ENCODE data around the gene DESI2.

DNA sequence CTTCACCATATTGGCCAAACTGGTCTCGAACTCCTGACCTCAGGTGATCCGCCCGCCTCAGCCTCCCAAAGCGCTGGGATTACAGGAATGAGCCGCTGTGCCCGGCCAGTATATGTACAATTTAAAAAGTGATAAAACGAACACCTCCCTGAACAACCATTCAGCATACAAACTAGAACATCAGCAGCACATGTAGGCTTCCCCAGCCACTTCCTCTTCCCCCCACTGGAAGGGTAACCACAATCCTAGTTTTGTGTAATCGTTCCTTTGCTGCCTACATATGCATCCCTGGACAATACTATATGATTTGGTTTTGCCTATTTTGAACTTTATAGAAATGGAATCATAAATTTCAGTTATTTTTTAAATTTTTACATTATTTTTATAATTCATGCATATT is 60.4 kb downstream of the DESI2 start:
- TF ChIP-seq, protein P1, sequence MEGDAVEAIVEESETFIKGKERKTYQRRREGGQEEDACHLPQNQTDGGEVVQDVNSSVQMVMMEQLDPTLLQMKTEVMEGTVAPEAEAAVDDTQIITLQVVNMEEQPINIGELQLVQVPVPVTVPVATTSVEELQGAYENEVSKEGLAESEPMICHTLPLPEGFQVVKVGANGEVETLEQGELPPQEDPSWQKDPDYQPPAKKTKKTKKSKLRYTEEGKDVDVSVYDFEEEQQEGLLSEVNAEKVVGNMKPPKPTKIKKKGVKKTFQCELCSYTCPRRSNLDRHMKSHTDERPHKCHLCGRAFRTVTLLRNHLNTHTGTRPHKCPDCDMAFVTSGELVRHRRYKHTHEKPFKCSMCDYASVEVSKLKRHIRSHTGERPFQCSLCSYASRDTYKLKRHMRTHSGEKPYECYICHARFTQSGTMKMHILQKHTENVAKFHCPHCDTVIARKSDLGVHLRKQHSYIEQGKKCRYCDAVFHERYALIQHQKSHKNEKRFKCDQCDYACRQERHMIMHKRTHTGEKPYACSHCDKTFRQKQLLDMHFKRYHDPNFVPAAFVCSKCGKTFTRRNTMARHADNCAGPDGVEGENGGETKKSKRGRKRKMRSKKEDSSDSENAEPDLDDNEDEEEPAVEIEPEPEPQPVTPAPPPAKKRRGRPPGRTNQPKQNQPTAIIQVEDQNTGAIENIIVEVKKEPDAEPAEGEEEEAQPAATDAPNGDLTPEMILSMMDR (IDR thresholded peaks at IDR 0.05): no peak
- no peak for TF ChIP-seq POLR2AphosphoS5 (IDR thresholded peaks at IDR 0.05; ENCODE audit: low read depth, low read length)
- TF ChIP-seq TCF7L2 (IDR thresholded peaks at IDR 0.05; ENCODE audit: low read depth, low read length): no peak
- TF ChIP-seq SIN3A (IDR thresholded peaks at IDR 0.05; ENCODE audit: borderline replicate concordance, insufficient read depth, low read depth, low read length): no peak
- TF ChIP-seq, protein P2, sequence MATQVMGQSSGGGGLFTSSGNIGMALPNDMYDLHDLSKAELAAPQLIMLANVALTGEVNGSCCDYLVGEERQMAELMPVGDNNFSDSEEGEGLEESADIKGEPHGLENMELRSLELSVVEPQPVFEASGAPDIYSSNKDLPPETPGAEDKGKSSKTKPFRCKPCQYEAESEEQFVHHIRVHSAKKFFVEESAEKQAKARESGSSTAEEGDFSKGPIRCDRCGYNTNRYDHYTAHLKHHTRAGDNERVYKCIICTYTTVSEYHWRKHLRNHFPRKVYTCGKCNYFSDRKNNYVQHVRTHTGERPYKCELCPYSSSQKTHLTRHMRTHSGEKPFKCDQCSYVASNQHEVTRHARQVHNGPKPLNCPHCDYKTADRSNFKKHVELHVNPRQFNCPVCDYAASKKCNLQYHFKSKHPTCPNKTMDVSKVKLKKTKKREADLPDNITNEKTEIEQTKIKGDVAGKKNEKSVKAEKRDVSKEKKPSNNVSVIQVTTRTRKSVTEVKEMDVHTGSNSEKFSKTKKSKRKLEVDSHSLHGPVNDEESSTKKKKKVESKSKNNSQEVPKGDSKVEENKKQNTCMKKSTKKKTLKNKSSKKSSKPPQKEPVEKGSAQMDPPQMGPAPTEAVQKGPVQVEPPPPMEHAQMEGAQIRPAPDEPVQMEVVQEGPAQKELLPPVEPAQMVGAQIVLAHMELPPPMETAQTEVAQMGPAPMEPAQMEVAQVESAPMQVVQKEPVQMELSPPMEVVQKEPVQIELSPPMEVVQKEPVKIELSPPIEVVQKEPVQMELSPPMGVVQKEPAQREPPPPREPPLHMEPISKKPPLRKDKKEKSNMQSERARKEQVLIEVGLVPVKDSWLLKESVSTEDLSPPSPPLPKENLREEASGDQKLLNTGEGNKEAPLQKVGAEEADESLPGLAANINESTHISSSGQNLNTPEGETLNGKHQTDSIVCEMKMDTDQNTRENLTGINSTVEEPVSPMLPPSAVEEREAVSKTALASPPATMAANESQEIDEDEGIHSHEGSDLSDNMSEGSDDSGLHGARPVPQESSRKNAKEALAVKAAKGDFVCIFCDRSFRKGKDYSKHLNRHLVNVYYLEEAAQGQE (IDR thresholded peaks at IDR 0.05; ENCODE audit: insufficient read depth in 1 of 2, low read depth in 2 of 2, low read length in 1 of 2): no peak

All from Panc1 (cell line).